ENCODE measurements around the gene CAPS.

Gene CAPS

GRCh38 chr19:5934069-5934401 lies 20.0 kb downstream of the CAPS start:
- DNase-seq (ENCODE audit: low read depth, low spot score), result no peak
- TF ChIP-seq, protein P1, sequence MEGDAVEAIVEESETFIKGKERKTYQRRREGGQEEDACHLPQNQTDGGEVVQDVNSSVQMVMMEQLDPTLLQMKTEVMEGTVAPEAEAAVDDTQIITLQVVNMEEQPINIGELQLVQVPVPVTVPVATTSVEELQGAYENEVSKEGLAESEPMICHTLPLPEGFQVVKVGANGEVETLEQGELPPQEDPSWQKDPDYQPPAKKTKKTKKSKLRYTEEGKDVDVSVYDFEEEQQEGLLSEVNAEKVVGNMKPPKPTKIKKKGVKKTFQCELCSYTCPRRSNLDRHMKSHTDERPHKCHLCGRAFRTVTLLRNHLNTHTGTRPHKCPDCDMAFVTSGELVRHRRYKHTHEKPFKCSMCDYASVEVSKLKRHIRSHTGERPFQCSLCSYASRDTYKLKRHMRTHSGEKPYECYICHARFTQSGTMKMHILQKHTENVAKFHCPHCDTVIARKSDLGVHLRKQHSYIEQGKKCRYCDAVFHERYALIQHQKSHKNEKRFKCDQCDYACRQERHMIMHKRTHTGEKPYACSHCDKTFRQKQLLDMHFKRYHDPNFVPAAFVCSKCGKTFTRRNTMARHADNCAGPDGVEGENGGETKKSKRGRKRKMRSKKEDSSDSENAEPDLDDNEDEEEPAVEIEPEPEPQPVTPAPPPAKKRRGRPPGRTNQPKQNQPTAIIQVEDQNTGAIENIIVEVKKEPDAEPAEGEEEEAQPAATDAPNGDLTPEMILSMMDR (IDR thresholded peaks at IDR 0.05; ENCODE audit: insufficient read depth, low read length, missing control alignments), result no peak
- CTCF ChIA-PET, result interaction anchor here (0.9 to 7.1 kb wide), 6 partner anchors 9 to 130 kb away, joined by 3 to 57 read pairs (median 3); partner anchors contain the start of gene NRTN
- no peak overlapping the region for H3K4me3 ChIP-seq (ENCODE audit: low read depth, low read length)
- POLR2A ChIA-PET, result no interaction called here

GRCh38 chr19:5934774-5935472 lies 20.9 kb downstream of the CAPS start:
- ChIA-PET CTCF (interaction anchor here (1.1 to 7.1 kb wide), 6 partner anchors 9 to 131 kb away, joined by 3 to 57 read pairs (median 4); no protein-coding TSS in a partner anchor), POLR2A (no interaction called here)
- TF ChIP-seq, protein P1 (IDR thresholded peaks at IDR 0.05; ENCODE audit: insufficient read depth, low read length, missing control alignments), result no peak
- no peak for DNase-seq (ENCODE audit: low read depth, low spot score)
- no peak overlapping the region for H3K4me3 ChIP-seq (ENCODE audit: low read depth, low read length)

DNA sequence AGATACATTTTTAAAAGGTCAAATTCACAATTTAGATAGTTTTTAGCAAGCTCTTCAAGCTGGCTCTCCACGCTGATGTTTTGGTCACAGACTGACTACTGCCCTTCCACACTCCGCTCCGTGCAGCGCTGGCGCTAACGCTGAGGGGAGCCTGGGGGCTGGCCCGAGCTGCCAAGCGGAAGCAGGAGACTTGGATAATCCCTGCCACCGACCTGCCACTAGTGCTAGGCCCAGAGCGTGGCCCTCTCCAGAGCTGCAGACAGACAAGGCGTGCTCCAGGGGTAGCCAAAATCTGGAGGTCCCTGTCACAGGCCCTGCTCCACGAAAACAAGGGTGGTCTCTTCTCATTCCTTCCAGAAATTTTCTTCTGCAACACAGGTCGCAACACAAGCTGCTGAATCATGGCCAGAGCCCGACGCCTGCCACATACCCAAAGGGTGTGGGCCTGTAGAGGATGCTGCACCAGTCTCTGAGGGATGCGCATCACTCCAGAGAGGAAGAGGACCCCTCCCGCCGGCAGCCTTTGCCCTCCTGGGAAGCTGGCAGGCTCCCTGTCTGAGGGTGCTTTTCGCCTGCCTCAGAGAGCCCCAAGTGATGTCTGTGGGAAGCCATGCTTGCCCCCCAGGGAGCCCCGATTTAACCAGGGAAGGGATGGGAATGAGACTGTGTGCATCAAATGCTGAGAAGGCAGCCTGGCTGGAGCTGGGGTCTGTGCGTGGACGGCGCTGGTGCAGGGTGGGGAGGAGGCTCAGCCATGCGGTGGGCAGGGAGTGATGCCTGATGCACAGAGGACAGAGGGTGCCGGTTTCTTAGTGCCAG lies 21.6 kb downstream of the CAPS start:
- ChIA-PET CTCF (interaction anchor here (1.0 to 7.1 kb wide), 5 partner anchors 16 to 132 kb away, joined by 3 to 57 read pairs (median 4); no protein-coding TSS in a partner anchor), POLR2A (interaction anchor here (0.6 kb wide), 1 partner anchor 108 kb away, joined by 4 read pairs; no protein-coding TSS in a partner anchor)
- DNase-seq (ENCODE audit: low read depth, low spot score), result no peak
- TF ChIP-seq, protein P1 (IDR thresholded peaks at IDR 0.05; ENCODE audit: insufficient read depth, low read length, missing control alignments), result no peak
- no peak overlapping the region for H3K4me3 ChIP-seq (ENCODE audit: low read depth, low read length)

GRCh38 chr19:5936292-5936592 lies 22.2 kb downstream of the CAPS start:
- H3K4me3 ChIP-seq (ENCODE audit: low read depth, low read length), result no peak overlapping the region
- ChIA-PET CTCF (interaction anchor here (1.0 to 7.1 kb wide), 4 partner anchors 33 to 132 kb away, joined by 3 to 57 read pairs (median 6); no protein-coding TSS in a partner anchor), POLR2A (interaction anchor here (0.6 kb wide), 1 partner anchor 108 kb away, joined by 4 read pairs; no protein-coding TSS in a partner anchor)
- TF ChIP-seq, protein P1 (IDR thresholded peaks at IDR 0.05; ENCODE audit: insufficient read depth, low read length, missing control alignments), result no peak
- DNase-seq (ENCODE audit: low read depth, low spot score), result no peak

- DNase-seq (ENCODE audit: low read depth, low spot score), result no peak
- TF ChIP-seq, protein P1 (IDR thresholded peaks at IDR 0.05; ENCODE audit: insufficient read depth, low read length, missing control alignments), result no peak
- ChIA-PET CTCF (interaction anchor here (0.9 to 7.1 kb wide), 3 partner anchors 16 to 134 kb away, joined by 3 to 57 read pairs (median 4); no protein-coding TSS in a partner anchor), POLR2A (no interaction called here)
- H3K4me3 ChIP-seq (ENCODE audit: low read depth, low read length), result no peak overlapping the region
These were observed 23.5 kb downstream of the CAPS start for GRCh38 chr19:5937550-5937949.
